DND-41 (cell line): ENCODE data around the gene TEAD1.

Experiments
- CTCF ChIP-seq: IDR thresholded peaks from 2 replicates; pipeline ENCODE4 v1.5.1; 2012; ENCODE audit warnings: borderline replicate concordance, low read length, moderate library complexity, mild to moderate bottlenecking; ENCODE audit not compliant: poor library complexity, severe bottlenecking; ENCODE audit errors: extremely low read depth
- EZH2 ChIP-seq: IDR thresholded peaks from 3 replicates; pipeline ENCODE4 v1.6.1; 2012; ENCODE audit warnings: borderline replicate concordance, low read depth, mild to moderate bottlenecking, moderate library complexity, low read length, inconsistent platforms; ENCODE audit not compliant: severe bottlenecking

- TF ChIP-seq CTCF, result no peak
- no peak for TF ChIP-seq EZH2
Measured at GRCh38 chr11:12767577-12767976, 93.4 kb downstream of the TEAD1 start.
